BJ (cell line): ENCODE measurements around the gene CD4. TPM values are rescaled to one million over a fixed set of nuclear protein-coding genes. Genes with fewer than 3 reads are reported as not detected.
"Not testable (repeated sequence)": the region's sequence is repeated elsewhere in the genome, so short reads cannot be mapped to it uniquely, and the experiment has no call there.

ENCODE experiments used
- CTCF ChIA-PET: fragments of 350-600 bp; formaldehyde crosslinking; extraction: SDS; loops from one replicate; lab custom pipeline; 2021; ENCODE audit warnings: antibody characterized with exemption, inconsistent platforms; lab: Yijun Ruan, JAX
- POLR2A ChIA-PET: fragments of 300-600 bp; sonication (Branson Sonifier 250); formaldehyde crosslinking; extraction: SDS; loops from one replicate; lab custom pipeline; 2021; ENCODE audit warnings: antibody characterized with exemption; lab: Charles Lee
- DNase-seq: peaks from one replicate; pipeline ENCODE4 v3.0.0-alpha.2; 2011; ENCODE audit warnings: low read depth
- H3K27me3 ChIP-seq: 2 replicates; pipeline ENCODE4 v1.6.0; 2011; ENCODE audit warnings: low read length; ENCODE audit not compliant: control insufficient read depth, insufficient read depth
- H3K36me3 ChIP-seq: 2 replicates; pipeline ENCODE4 v1.5.1; 2011; ENCODE audit warnings: low read length; ENCODE audit not compliant: control insufficient read depth, insufficient read depth
- H3K4me3 ChIP-seq: 2 replicates; pipeline ENCODE4 v1.5.1; 2011; ENCODE audit warnings: low read depth, mild to moderate bottlenecking, control low read depth, low read length
- polyA plus RNA-seq: library from polyadenylated mRNA; depleted of rRNA; stranded (reverse); fragments of >200 nt; gene quantifications from 2 replicates; pipeline ENCODE4 v1.2.3, GENCODE V29; 2011; rRNA removed
- TF ChIP-seq, protein P1 (sequence below): IDR thresholded peaks from 2 replicates; pipeline ENCODE4 v1.5.1; 2011; ENCODE audit warnings: low read depth, mild to moderate bottlenecking, control low read depth, inconsistent platforms, low read length, moderate library complexity; ENCODE audit not compliant: insufficient read depth

The CD4 gene
- polyA plus RNA-seq, 1 experiment = 0.42 TPM

- POLR2A ChIA-PET = interaction anchor here (4.7 kb wide), 1 partner anchor 17 kb away, joined by 34 read pairs; the partner anchor contains the start of genes CDCA3 and USP5
- Histone ChIP-seq H3K27me3 (no peaks in the 10 kb centered on the region), H3K36me3 (peaks cover 31% of the 10 kb centered on the region), H3K4me3 (peak overlapping the region; percentile 98)
- CTCF ChIA-PET = interaction anchor here (0.6 to 9.7 kb wide), 24 partner anchors 9 to 244 kb away, joined by 3 to 112 read pairs (median 5); partner anchors contain the start of genes CDCA3, LRRC23, MLF2 and PTMS
- no peak for DNase-seq
- TF ChIP-seq, protein P1, sequence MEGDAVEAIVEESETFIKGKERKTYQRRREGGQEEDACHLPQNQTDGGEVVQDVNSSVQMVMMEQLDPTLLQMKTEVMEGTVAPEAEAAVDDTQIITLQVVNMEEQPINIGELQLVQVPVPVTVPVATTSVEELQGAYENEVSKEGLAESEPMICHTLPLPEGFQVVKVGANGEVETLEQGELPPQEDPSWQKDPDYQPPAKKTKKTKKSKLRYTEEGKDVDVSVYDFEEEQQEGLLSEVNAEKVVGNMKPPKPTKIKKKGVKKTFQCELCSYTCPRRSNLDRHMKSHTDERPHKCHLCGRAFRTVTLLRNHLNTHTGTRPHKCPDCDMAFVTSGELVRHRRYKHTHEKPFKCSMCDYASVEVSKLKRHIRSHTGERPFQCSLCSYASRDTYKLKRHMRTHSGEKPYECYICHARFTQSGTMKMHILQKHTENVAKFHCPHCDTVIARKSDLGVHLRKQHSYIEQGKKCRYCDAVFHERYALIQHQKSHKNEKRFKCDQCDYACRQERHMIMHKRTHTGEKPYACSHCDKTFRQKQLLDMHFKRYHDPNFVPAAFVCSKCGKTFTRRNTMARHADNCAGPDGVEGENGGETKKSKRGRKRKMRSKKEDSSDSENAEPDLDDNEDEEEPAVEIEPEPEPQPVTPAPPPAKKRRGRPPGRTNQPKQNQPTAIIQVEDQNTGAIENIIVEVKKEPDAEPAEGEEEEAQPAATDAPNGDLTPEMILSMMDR = peak; percentile 86
These were observed 80.0 kb downstream of the CD4 start for GRCh38 chr12:6869049-6870021.

GRCh38 chr12:6870304-6870703 is 81.0 kb downstream of the CD4 start:
- not testable (repeated sequence) for DNase-seq, H3K27me3 ChIP-seq, H3K4me3 ChIP-seq
- POLR2A ChIA-PET = interaction anchor here (3.7 kb wide), 1 partner anchor 18 kb away, joined by 19 read pairs; the partner anchor contains the start of genes CDCA3 and USP5
- H3K36me3 ChIP-seq = peaks cover 27% of the 10 kb centered on the region
- CTCF ChIA-PET = interaction anchor here (1.4 to 9.7 kb wide), 5 partner anchors 15 to 98 kb away, joined by 4 to 112 read pairs (median 8); partner anchors contain the start of genes CDCA3 and USP5

Other genes with a start within 250 kb of the CD4 start
- gene IFFO1, start 233.5 kb upstream of the CD4 start, polyA plus RNA-seq = 19.6 and 31.9 TPM in 2 replicates
- gene NOP2, start 221.2 kb upstream of the CD4 start, polyA plus RNA-seq = 28.4 and 32.6 TPM in 2 replicates
- gene CHD4, start 182.1 kb upstream of the CD4 start, polyA plus RNA-seq = 69.8 and 87.6 TPM in 2 replicates
- 0.05 TPM in 1 of 2 replicates, not detected in the other for gene LPAR5, start 153.6 kb upstream of the CD4 start, polyA plus RNA-seq
- gene ACRBP, start 142.1 kb upstream of the CD4 start, polyA plus RNA-seq = 0.17 and 0.40 TPM in 2 replicates
- gene ING4, start 126.4 kb upstream of the CD4 start, polyA plus RNA-seq = 43.0 and 61.0 TPM in 2 replicates
- 38.8 and 57.0 TPM in 2 replicates for gene ZNF384, start 100.2 kb upstream of the CD4 start, polyA plus RNA-seq
- gene PIANP, start 88.7 kb upstream of the CD4 start, polyA plus RNA-seq = 0.44 and 0.59 TPM in 2 replicates
- 128 and 200 TPM in 2 replicates for gene COPS7A, start 65.5 kb upstream of the CD4 start, polyA plus RNA-seq
- gene MLF2, start 36.4 kb upstream of the CD4 start, polyA plus RNA-seq = 287 and 345 TPM in 2 replicates
- gene PTMS, start 23.2 kb upstream of the CD4 start, polyA plus RNA-seq = 234 and 241 TPM in 2 replicates
- 0.28 and 0.50 TPM in 2 replicates for gene LAG3, start 17.0 kb upstream of the CD4 start, polyA plus RNA-seq
- 3.3 and 6.6 TPM in 2 replicates for gene GPR162, start 32.3 kb downstream of the CD4 start, polyA plus RNA-seq
- gene P3H3, start 38.9 kb downstream of the CD4 start, polyA plus RNA-seq = 40.9 and 71.6 TPM in 2 replicates
- gene GNB3, start 51.4 kb downstream of the CD4 start, polyA plus RNA-seq = 3.3 and 5.3 TPM in 2 replicates
- 39.2 and 57.1 TPM in 2 replicates for gene CDCA3, start 61.8 kb downstream of the CD4 start, polyA plus RNA-seq
- gene USP5, start 62.6 kb downstream of the CD4 start, polyA plus RNA-seq = 52.9 and 90.0 TPM in 2 replicates
- 2,446 and 2,656 TPM in 2 replicates for gene TPI1, start 78.0 kb downstream of the CD4 start, polyA plus RNA-seq
- 5.0 and 7.3 TPM in 2 replicates for gene SPSB2, start 83.8 kb downstream of the CD4 start, polyA plus RNA-seq
- gene LRRC23, start 115.3 kb downstream of the CD4 start, polyA plus RNA-seq = 12.7 and 13.3 TPM in 2 replicates
- 27.9 and 29.7 TPM in 2 replicates for gene ENO2, start 125.1 kb downstream of the CD4 start, polyA plus RNA-seq
- 13.0 and 15.9 TPM in 2 replicates for gene ATN1, start 138.4 kb downstream of the CD4 start, polyA plus RNA-seq
- gene RNU7-1, start 154.3 kb downstream of the CD4 start, polyA plus RNA-seq = not detected in 2 replicates
- 489 and 709 TPM in 2 replicates for gene C12orf57, start 154.5 kb downstream of the CD4 start, polyA plus RNA-seq
- 0.15 and 0.27 TPM in 2 replicates for gene PTPN6, start 161.8 kb downstream of the CD4 start, polyA plus RNA-seq
- gene PHB2, start 181.1 kb downstream of the CD4 start, polyA plus RNA-seq = 283 and 369 TPM in 2 replicates
- gene EMG1, start 181.4 kb downstream of the CD4 start, polyA plus RNA-seq = 37.5 and 53.9 TPM in 2 replicates
- gene LPCAT3, start 228.9 kb downstream of the CD4 start, polyA plus RNA-seq = 26.3 and 31.2 TPM in 2 replicates